GM23248 (cell line): ENCODE measurements around the gene DOC2B. TPM values are rescaled to one million over a fixed set of nuclear protein-coding genes. Genes with fewer than 3 reads are reported as not detected.

Source experiments
- DNase-seq: peaks from one replicate; pipeline ENCODE4 v3.0.0-alpha.2; 2015
- H2AFZ ChIP-seq: fragments of 200-600 bp; sonication (generic); 2 replicates; pipeline ENCODE4 v1.6.1; 2016; ENCODE audit warnings: antibody characterized with exemption
- H3F3A ChIP-seq: fragments of 200-600 bp; sonication (generic); 2 replicates; pipeline ENCODE4 v1.6.1; 2016; ENCODE audit warnings: mild to moderate bottlenecking, antibody characterized with exemption, mixed run types; ENCODE audit not compliant: insufficient read depth
- H3K27ac ChIP-seq: fragments of 200-600 bp; sonication (generic); 2 replicates; pipeline ENCODE4 v1.5.1; 2016; ENCODE audit warnings: mild to moderate bottlenecking
- H3K27me3 ChIP-seq: fragments of 200-600 bp; sonication (generic); replicated peaks from 2 replicates; pipeline ENCODE4 v1.6.1; 2016; ENCODE audit warnings: mild to moderate bottlenecking; ENCODE audit not compliant: insufficient read depth
- H3K36me3 ChIP-seq: fragments of 200-600 bp; sonication (generic); 2 replicates; pipeline ENCODE4 v1.6.1; 2016; ENCODE audit warnings: low read depth, mild to moderate bottlenecking
- H3K4me1 ChIP-seq: fragments of 200-600 bp; sonication (generic); 2 replicates; pipeline ENCODE4 v1.6.1; 2016; ENCODE audit warnings: mild to moderate bottlenecking; ENCODE audit not compliant: insufficient read depth
- H3K4me2 ChIP-seq: fragments of 200-600 bp; sonication (generic); one replicate; pipeline ENCODE4 v1.6.1; 2016; ENCODE audit warnings: mild to moderate bottlenecking; ENCODE audit not compliant: unreplicated experiment
- H3K4me3 ChIP-seq: fragments of 200-600 bp; sonication (generic); 2 replicates; pipeline ENCODE4 v1.5.1; 2016; ENCODE audit warnings: mild to moderate bottlenecking
- H3K79me2 ChIP-seq: fragments of 200-600 bp; sonication (generic); 2 replicates; pipeline ENCODE4 v1.6.1; 2016; ENCODE audit warnings: mild to moderate bottlenecking; ENCODE audit not compliant: insufficient read depth
- H3K9ac ChIP-seq: fragments of 200-600 bp; sonication (generic); 2 replicates; pipeline ENCODE4 v1.6.1; 2016; ENCODE audit warnings: mild to moderate bottlenecking
- H3K9me2 ChIP-seq: fragments of 200-600 bp; sonication (generic); 2 replicates; pipeline ENCODE4 v1.6.1; 2016; ENCODE audit warnings: mixed run types, mild to moderate bottlenecking, moderate library complexity; ENCODE audit not compliant: insufficient read depth
- H3K9me3 ChIP-seq: fragments of 200-600 bp; sonication (generic); one replicate; pipeline ENCODE4 v1.6.1; 2017; ENCODE audit warnings: low read depth
- H4K20me1 ChIP-seq: fragments of 200-600 bp; sonication (generic); 2 replicates; pipeline ENCODE4 v1.6.0; 2016; ENCODE audit not compliant: insufficient read depth
- EZH2 ChIP-seq: fragments of 200-600 bp; sonication (generic); IDR thresholded peaks from 2 replicates; pipeline ENCODE4 v1.6.1; 2018; ENCODE audit warnings: antibody characterized with exemption, mild to moderate bottlenecking; ENCODE audit not compliant: insufficient read depth, poor library complexity, severe bottlenecking
- EZH2phosphoT487 ChIP-seq: fragments of 200-600 bp; sonication (generic); IDR thresholded peaks from 2 replicates; pipeline ENCODE4 v1.6.1; 2018; ENCODE audit warnings: antibody characterized with exemption, moderate library complexity, mild to moderate bottlenecking, low read depth; ENCODE audit not compliant: insufficient read depth
- WGBS, 2 experiments: methylation state at CpG; one replicate each; pipeline ENCODE4 v1.1.6; 2015 to 2017; ENCODE audit warnings: low lambda C conversion rate in 2 of 2, low coverage in 1 of 2; ENCODE audit errors: missing lambda C conversion rate in 2 of 2; 5-methylcytosine and 5-hydroxymethylcytosine counted together
- in situ Hi-C: fragments of 300-500 bp; cut with MboI; formaldehyde crosslinking; loops from 2 replicates; pipeline ENCODE4 v1.15.0; 2020
- polyA plus RNA-seq: library from polyadenylated mRNA; unstranded; fragments of >200 nt; fragmentation: Nextera tagmentation; extraction: Ambion mirVana; gene quantifications from 2 replicates; pipeline ENCODE4 v1.2.1, GENCODE V29; 2016
- total RNA-seq: library from RNA; depleted of rRNA; stranded (reverse); fragments of >200 nt; shearing (Covaris generic); gene quantifications from 2 replicates; pipeline ENCODE4 v1.2.3, GENCODE V29; 2014

DOC2B gene
- total and polyA plus RNA-seq, 2 experiments from 2014 or later = 0.03 TPM; not detected in 1

DNA sequence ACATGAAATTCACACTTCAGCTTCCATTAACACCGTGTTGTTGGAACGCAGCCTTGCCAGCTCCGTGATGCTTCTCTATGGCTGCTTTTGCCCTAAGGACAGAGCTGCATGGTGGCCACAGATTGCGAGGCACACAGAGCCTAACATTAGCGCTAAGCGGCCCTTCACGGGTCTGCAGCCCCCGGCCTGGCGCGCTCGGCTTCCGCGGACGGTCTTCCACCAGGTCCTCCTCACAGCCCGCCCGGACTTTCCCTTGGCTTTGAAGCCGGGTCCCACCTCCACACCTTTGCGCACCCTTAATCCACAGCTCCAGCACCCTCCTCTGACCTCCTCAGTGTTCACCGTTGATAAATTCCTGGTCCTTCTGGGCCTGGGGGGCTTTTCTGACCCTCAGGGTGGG is 24.5 kb downstream of the DOC2B start:
- no peak for DNase-seq
- Histone ChIP-seq H3K4me1 (no peaks in the 10 kb centered on the region), H3K4me3 (no peak overlapping the region), H3K27me3 (no peaks in the 10 kb centered on the region), H3K4me2 (no peak overlapping the region), H3K9me3 (no peaks in the 10 kb centered on the region), H4K20me1 (no peaks in the 10 kb centered on the region), H2AFZ (no peak overlapping the region), H3K27ac (no peak overlapping the region), H3F3A (no peaks in the 10 kb centered on the region), H3K9ac (no peak overlapping the region), H3K79me2 (no peaks in the 10 kb centered on the region), H3K9me2 (no peaks in the 10 kb centered on the region), H3K36me3 (no peaks in the 10 kb centered on the region)
- WGBS, 2 experiments = 84 to 88% methylated on average over 18 to 19 of the region's 19 CpGs
- in situ Hi-C loops = no loop called here
- TF ChIP-seq EZH2phosphoT487 (no peak), EZH2 (no peak)

DNA sequence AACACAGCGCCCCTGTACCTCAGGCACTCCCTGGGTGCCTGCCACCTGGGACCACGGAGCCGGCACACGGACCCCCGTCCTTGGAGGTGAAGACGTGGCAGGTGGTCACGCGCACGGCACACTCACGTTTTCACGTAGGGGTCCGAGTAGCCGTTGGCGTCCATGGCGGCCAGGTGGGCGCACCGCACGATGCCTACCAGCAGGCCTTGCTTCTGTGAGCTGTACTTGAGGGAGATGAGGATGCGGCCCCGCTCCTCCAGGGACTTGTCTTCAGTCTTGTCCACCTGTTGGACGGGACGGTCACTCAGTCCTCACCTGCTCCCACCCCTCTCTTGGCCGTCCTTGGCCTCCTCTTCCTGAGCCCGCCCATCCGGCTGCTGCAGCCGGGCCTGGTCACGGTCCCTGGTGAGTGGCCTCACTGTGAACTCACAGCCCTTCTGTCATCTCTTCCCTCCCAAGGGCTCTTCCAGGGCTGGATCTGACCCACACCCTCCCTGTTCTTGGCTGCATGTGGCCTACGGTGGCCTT is 25.3 kb downstream of the DOC2B start:
- no peaks in the 10 kb centered on the region for H3K9me2 ChIP-seq

DNA sequence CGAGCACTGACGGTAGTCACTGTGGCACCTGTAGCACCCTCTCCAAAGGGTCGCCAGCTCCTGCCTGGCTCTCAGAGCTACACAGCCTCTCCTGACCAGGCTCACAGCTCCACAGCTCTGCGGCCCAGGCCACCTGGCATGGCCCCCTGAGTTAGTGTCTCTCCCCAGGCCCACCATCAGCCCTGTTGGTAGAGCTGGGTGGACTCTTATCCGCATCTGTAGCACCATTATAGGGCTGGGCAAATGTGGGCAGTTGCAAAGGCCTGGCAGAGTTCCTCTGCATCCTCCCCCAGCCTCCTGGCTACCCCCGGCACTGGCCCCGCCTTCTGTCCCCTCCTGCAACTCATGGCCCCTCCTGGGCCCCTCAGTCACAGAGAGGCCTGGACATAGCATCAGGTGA is 25.9 kb downstream of the DOC2B start:
- Histone ChIP-seq H3K27me3 (no peaks in the 10 kb centered on the region), H3K4me3 (no peak overlapping the region), H3K4me2 (no peak overlapping the region), H3K4me1 (no peaks in the 10 kb centered on the region), H2AFZ (no peak overlapping the region), H3K79me2 (no peaks in the 10 kb centered on the region), H3F3A (no peaks in the 10 kb centered on the region), H3K36me3 (no peaks in the 10 kb centered on the region), H4K20me1 (no peaks in the 10 kb centered on the region), H3K9me2 (no peaks in the 10 kb centered on the region), H3K9ac (no peak overlapping the region), H3K9me3 (no peaks in the 10 kb centered on the region), H3K27ac (no peak overlapping the region)
- WGBS, 2 experiments = 66 to 78% methylated on average over 7 of the region's 7 CpGs
- no peak for DNase-seq
- in situ Hi-C loops = no loop called here
- TF ChIP-seq EZH2 (no peak), EZH2phosphoT487 (no peak)

More for the DNA sequence above, 25.3 kb downstream of the DOC2B start:
- no peaks in the 10 kb centered on the region for H3K4me1 ChIP-seq
- no peak for DNase-seq
- H3K79me2 ChIP-seq = no peaks in the 10 kb centered on the region
- no peaks in the 10 kb centered on the region for H3K9me3 ChIP-seq
- no peaks in the 10 kb centered on the region for H3K36me3 ChIP-seq
- H4K20me1 ChIP-seq = no peaks in the 10 kb centered on the region
- H3K4me3 ChIP-seq = no peak overlapping the region
- H3K9ac ChIP-seq = no peak overlapping the region
- H3K27ac ChIP-seq = no peak overlapping the region
- H2AFZ ChIP-seq = no peak overlapping the region
- no peaks in the 10 kb centered on the region for H3F3A ChIP-seq
- TF ChIP-seq EZH2phosphoT487 (no peak), EZH2 (no peak)
- in situ Hi-C loops = no loop called here
- 77 to 87% methylated on average over 20 to 24 of the region's 28 CpGs for WGBS, 2 experiments
- no peaks in the 10 kb centered on the region for H3K27me3 ChIP-seq
- H3K4me2 ChIP-seq = no peak overlapping the region

DNA sequence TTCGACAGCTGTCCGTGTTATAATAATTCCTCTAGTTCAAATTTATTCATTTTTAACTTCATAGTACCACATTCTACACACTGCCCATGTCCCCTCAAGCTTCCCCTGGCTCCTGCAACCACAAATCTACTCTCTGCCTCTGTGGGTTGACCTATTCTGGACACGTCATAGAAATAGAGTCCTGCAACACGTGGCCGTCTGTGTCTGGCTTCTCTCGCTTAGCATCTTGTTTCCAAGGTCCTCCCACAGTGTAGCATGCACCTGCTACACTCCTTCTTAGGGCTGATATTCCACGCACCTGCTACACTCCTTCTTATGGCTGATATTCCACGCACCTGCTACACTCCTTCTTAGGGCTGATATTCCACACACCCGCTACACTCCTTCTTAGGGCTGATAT is 27.6 kb downstream of the DOC2B start:
- no peak overlapping the region for H3K9ac ChIP-seq
- H4K20me1 ChIP-seq = no peaks in the 10 kb centered on the region
- no peaks in the 10 kb centered on the region for H3K4me1 ChIP-seq
- in situ Hi-C loops = no loop called here
- H3K9me3 ChIP-seq = no peaks in the 10 kb centered on the region
- no peak overlapping the region for H2AFZ ChIP-seq
- DNase-seq = no peak
- no peak overlapping the region for H3K4me3 ChIP-seq
- no peaks in the 10 kb centered on the region for H3K9me2 ChIP-seq
- H3K27ac ChIP-seq = no peak overlapping the region
- WGBS, 2 experiments = 77 to 81% methylated on average over 8 to 9 of the region's 9 CpGs
- no peaks in the 10 kb centered on the region for H3F3A ChIP-seq
- H3K4me2 ChIP-seq = no peak overlapping the region
- no peaks in the 10 kb centered on the region for H3K79me2 ChIP-seq
- H3K36me3 ChIP-seq = no peaks in the 10 kb centered on the region
- TF ChIP-seq EZH2 (no peak), EZH2phosphoT487 (no peak)
- H3K27me3 ChIP-seq = no peaks in the 10 kb centered on the region
